Thoracic aorta (tissue), 2 donors: ENCODE data around the gene UBR1. TPM values are rescaled to one million over a fixed set of nuclear protein-coding genes. Genes with fewer than 3 reads are reported as not detected.

Experiments
- ATAC-seq: fragments of 150-250 bp; one replicate; pipeline ENCODE4 v1.8.0; 2017; ENCODE audit warnings: low read depth; ENCODE audit not compliant: insufficient number of reproducible peaks, low FRiP score
- DNase-seq: peaks from one replicate; pipeline ENCODE4 v3.0.0-alpha.2; 2020; ENCODE audit warnings: low spot score
- H3K27ac ChIP-seq, 2 donors: fragments of 200-600 bp; sonication (generic); 1 replicate in 1 of 2; 2 replicates in 1 of 2; pipeline ENCODE4 v1.5.1; 2016; ENCODE audit warnings: mild to moderate bottlenecking in 2 of 2, moderate library complexity in 2 of 2
- H3K27me3 ChIP-seq: fragments of 200-600 bp; sonication (generic); replicated peaks from 2 replicates; pipeline ENCODE4 v1.6.0; 2016; ENCODE audit warnings: mild to moderate bottlenecking; ENCODE audit not compliant: insufficient read depth
- H3K36me3 ChIP-seq: fragments of 200-600 bp; sonication (generic); one replicate; pipeline ENCODE4 v1.5.1; 2016
- H3K4me1 ChIP-seq, 2 donors: fragments of 200-600 bp; sonication (generic); 1 replicate in 1 of 2; 2 replicates in 1 of 2; pipeline versions ENCODE4 v1.5.1 to v1.6.0; 2016; ENCODE audit warnings: low read depth in 2 of 2, mild to moderate bottlenecking in 1 of 2; ENCODE audit not compliant: control insufficient read depth in 1 of 2
- H3K4me3 ChIP-seq: fragments of 200-600 bp; sonication (generic); 2 replicates; pipeline ENCODE4 v1.5.1; 2016; ENCODE audit warnings: mild to moderate bottlenecking
- H3K9me3 ChIP-seq: fragments of 200-600 bp; sonication (generic); 2 replicates; pipeline ENCODE4 v1.5.1; 2016
- CTCF ChIP-seq: fragments of 200-600 bp; sonication (generic); IDR thresholded peaks from one replicate; pipeline ENCODE4 v1.5.1; 2019; ENCODE audit warnings: antibody characterized with exemption
- total RNA-seq, 2 donors: library from RNA; depleted of rRNA; stranded (reverse); fragments of >200 nt; gene quantifications; one replicate each; pipeline versions ENCODE4 v1.1.0 to v1.2.3, GENCODE V29; 2016

The UBR1 gene
- total RNA-seq, 2 donors from 2014 or later: 30.6 to 70.4 TPM

DNA sequence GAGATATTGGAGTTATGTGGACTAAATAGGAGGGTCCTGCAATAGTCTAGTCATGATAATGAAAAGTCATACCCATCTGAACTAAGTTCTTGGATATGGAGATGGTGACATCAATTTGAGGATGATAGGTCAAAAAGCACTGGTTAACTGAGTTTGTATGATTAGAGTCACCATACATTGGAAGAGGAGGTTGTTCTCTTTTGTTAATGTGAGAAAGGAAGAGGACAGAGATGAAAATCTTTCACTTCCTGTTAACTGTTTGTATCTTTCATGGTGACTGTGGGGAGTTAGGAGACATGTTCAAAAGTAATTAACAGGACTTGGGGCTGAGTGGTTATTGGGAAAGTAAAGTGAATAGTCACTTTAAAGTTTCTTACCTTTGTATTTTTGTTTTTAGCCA, 38.7 kb upstream of the UBR1 start:
- no peaks in the 10 kb centered on the region for H3K4me1 ChIP-seq

DNA sequence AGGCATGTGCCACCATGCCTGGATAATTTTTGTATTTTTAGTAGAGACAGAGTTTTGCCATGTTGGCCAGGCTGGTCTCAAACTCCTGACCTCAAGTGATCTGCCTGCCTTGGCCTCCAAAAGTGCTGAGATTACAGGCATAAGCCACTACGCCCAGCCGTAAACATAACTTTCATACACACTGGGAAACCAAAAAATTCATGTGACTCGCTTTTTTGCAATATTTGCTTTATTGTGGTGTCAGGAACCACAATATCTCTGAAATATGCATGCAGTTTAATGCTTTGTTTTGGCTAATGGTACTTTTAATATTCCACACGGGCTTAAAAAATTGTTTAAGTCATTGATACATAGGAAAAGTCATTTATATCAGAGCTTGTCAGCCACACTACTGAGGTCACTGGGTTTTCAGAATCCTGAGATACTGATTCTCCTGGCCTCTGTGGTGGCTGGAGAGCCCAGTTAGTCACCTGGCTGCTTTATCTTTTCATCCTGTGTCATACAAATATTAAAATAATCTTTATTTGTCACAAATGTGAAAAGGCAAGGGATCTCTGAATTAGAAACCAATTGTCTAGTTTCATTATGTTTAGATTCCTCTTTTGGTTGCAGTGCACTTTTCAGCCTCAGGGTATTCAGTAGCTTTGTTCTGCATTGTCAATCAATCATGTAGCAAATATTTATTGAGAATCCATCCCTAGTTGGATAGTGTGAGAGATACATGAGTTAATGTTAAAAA, 37.5 kb upstream of the UBR1 start:
- no peak for TF ChIP-seq CTCF
- H3K27ac ChIP-seq: no peak overlapping the region
- ATAC-seq: no peak
- no peaks in the 10 kb centered on the region for H3K9me3 ChIP-seq
- no peak overlapping the region for H3K4me3 ChIP-seq
- H3K4me1 ChIP-seq: no peaks in the 10 kb centered on the region
- H3K27me3 ChIP-seq: no peaks in the 10 kb centered on the region
- DNase-seq: no peak
- H3K36me3 ChIP-seq: peaks cover 19% of the 10 kb centered on the region

More for the DNA sequence above, 38.7 kb upstream of the UBR1 start:
- Histone ChIP-seq H3K4me3 (no peak overlapping the region), H3K9me3 (no peaks in the 10 kb centered on the region), H3K36me3 (peaks cover 26% of the 10 kb centered on the region), H3K27ac (no peak overlapping the region), H3K27me3 (no peaks in the 10 kb centered on the region)
- DNase-seq: no peak
- TF ChIP-seq CTCF: no peak
- ATAC-seq: no peak

- no peak overlapping the region for H3K4me3 ChIP-seq
- H3K27me3 ChIP-seq: no peaks in the 10 kb centered on the region
- H3K9me3 ChIP-seq: no peaks in the 10 kb centered on the region
- no peak overlapping the region for H3K27ac ChIP-seq
- DNase-seq: no peak
- ATAC-seq: no peak
- peaks cover 8 to 20% of the 10 kb centered on the region in 2 donors for H3K4me1 ChIP-seq
- peaks cover 17% of the 10 kb centered on the region for H3K36me3 ChIP-seq
- no peak for TF ChIP-seq CTCF
These were observed 29.5 kb upstream of the UBR1 start for GRCh38 chr15:43135351-43135750.

- DNase-seq: no peak
- TF ChIP-seq CTCF: no peak
- H3K9me3 ChIP-seq: no peaks in the 10 kb centered on the region
These were observed 28.4 kb upstream of the UBR1 start for GRCh38 chr15:43134157-43134635.

DNA sequence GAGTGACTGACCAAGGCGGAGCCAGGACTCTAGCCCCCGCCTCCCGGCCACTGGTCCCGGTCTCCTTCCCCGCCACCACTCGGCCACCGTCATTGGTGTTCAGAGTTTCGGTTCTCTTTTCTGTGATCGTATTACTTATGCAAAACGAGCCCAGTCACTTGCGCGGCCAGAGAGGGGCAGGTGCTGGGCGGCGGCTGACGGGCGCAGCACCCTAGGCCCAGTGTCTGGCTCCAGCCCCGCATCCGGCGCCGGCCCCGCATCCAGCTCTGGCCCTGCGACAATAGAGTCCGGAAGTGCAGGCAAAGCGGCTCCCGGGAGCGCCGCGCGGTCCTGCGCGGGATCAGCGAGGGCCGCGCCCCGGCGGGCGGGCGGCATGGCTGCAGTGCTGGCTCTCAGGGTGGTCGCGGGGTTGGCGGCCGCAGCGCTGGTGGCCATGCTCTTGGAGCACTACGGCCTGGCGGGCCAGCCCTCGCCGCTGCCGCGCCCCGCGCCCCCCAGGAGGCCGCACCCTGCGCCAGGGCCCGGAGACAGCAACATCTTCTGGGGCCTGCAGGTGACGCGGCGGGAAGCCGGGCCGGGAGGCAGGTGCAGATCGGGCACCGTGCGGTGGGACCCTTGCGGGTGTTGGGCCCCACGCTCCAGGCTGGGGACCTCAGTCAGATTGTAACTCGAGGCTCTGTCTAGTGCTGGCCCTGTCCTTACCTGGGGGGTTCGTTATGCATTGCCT, 27.8 kb upstream of the UBR1 start, which contains the start of gene TMEM62:
TSS of gene TMEM62 (plus strand) at position 157 of the 727 bp plus-strand sequence. CDS start at position 374, 217 bp downstream.
- DNase-seq: peak; percentile 53
- H3K27me3 ChIP-seq: no peaks in the 10 kb centered on the region
- H3K27ac ChIP-seq: peak within 1 kb of the TSS; percentile 73 to 75
- peaks cover 8 to 20% of the 10 kb centered on the region in 2 donors for H3K4me1 ChIP-seq
- ATAC-seq: peak; percentile 82
- peaks cover 9% of the 10 kb centered on the region for H3K36me3 ChIP-seq
- H3K9me3 ChIP-seq: no peaks in the 10 kb centered on the region
- TF ChIP-seq CTCF: peak; percentile 12
- H3K4me3 ChIP-seq: peak within 1 kb of the TSS; percentile 81

More at GRCh38 chr15:43134157-43134635, 28.4 kb upstream of the UBR1 start:
- Histone ChIP-seq H3K4me3 (peak overlapping the region; percentile 81), H3K36me3 (peaks cover 9% of the 10 kb centered on the region), H3K4me1 (peaks cover 8 to 20% of the 10 kb centered on the region in 2 donors), H3K27me3 (no peaks in the 10 kb centered on the region), H3K27ac (peak overlapping the region; percentile 73 to 75)
- no peak for ATAC-seq
